GM20000 (cell line): ENCODE measurements around the gene FCAMR.

ENCODE experiments used
- DNase-seq: peaks from one replicate; pipeline ENCODE4 v3.0.0; 2012; ENCODE audit warnings: low spot score
- CTCF ChIP-seq: IDR thresholded peaks from 2 replicates; pipeline ENCODE4 v1.5.1; 2012; ENCODE audit warnings: mild to moderate bottlenecking, control low read depth; ENCODE audit errors: extremely low read depth, missing control alignments

The FCAMR gene

DNA sequence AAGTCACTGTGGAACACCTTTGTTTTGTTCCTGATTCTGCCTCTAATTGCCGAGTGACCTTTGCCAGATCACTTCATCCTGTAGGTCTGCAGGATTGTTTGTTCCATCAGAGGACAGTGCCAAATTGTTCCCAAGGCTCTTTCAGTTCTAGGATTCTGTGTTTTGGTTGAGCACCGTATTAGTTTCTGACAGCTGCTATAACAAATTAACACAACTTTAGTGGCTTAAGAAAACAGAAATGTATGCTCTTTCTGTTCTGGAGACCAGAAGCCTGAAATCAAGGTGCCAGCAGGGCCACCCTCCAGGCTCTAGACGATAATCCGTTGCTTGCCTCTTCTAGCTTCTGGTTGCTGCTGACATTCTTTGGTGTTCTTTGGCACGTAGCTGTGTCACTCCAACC lies 20.6 kb downstream of the FCAMR start:
- TF ChIP-seq CTCF, result no peak
- no peak for DNase-seq

DNA sequence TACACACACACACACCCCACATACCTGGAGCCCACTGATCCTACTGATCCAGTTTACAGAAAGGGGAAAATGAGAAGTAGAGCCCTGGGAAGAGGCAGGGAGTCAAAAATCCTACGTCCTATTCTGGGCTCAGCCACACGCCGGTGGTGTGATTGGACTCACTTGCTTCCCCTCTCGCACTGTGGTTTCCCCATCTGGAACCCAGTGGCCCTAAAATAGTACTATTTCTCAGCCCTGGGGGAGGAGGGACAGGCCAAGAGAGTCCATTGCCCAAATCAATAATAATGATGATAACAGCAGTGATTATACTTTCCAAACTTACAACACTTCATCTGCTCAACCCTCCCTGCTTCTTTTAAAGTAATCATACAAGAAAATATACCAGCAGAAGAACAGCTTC lies 21.1 kb downstream of the FCAMR start:
- DNase-seq, result no peak
- no peak for TF ChIP-seq CTCF

- no peak for DNase-seq
- no peak for TF ChIP-seq CTCF
Observed at GRCh38 chr1:206947255-206947654, 23.0 kb downstream of the FCAMR start.

DNA sequence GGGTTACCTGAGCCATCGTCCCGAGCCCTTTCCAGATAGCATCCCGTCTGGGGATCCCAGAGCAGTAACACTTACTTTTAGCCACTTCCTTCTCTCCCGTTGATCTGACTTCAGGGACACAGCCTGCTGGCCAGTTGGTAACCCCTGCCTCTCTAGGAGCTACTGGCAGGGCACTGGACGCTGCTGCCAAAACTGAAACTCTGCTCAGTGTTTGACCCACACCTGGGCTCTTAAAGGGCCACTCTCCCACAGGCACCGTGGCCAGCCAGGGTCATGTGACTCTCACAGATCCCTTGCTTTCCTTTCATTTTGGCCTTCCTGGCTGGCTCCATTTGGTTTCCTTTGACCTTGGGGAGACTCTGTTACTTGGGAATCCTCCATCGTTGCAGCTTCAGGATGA lies 24.0 kb downstream of the FCAMR start, which contains the start of gene PIGR:
Gene PIGR (minus strand): TSS at position 206 of the 400 bp plus-strand sequence. CDS start 5,935 bp downstream, outside the sequence.
- no peak for TF ChIP-seq CTCF
- DNase-seq, result no peak

DNA sequence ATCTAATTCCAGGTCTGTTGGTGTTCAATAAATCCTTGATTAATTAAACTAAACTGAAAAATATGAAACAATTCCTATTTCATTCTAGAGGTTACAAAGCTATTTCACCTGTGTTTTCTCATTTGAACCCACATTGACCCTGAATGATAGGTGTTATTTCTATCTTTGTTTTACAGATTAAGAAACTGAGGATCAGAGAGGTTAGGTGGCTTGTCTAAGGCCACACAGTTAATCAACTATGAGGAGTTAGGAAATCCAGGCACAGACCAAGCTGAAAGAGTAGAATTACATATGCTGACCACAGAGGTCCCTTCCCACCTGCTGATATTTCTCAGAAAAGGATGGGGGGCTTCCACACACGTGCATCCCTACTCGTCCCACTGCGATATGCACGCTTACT lies 24.5 kb downstream of the FCAMR start:
- DNase-seq, result no peak
- no peak for TF ChIP-seq CTCF

- no peak for TF ChIP-seq CTCF
- no peak for DNase-seq
Observed at GRCh38 chr1:206944703-206945102, 25.6 kb downstream of the FCAMR start.

DNA sequence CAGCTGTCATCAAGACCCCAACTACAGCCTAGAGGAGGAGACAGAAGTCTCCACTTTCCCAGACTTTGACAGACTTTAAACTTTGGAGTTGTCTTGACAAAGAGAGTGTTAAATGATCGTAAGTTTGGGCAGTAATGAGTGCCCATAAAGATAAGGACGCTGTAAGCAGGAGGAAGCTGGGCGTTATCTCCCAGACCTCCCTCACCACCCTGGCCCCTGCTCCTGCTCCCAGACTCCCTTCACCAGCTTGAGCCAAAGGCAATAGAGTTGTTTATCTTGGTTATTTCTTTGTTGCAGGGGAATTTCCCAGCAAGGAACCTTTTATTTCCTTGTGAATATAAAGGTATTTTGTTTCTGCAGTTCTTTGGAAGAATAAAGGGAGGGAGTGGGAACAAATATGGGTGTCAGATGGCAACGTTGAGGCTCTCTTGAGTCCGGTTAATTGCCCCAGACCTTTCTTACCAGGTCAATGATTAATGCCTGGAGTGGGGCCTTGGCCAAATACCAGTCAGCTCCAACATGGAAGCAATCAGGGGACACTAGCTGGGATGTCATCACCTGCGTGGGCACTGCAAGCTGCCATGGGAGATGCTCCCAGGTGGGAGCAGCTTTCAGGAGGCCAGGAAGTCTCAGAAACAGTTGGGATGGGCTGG lies 28.4 kb downstream of the FCAMR start:
- no peak for DNase-seq
- no peak for TF ChIP-seq CTCF
